NCI-H187 (cell line): ENCODE results near the gene LPAR2.

ENCODE experiments used
- DNase-seq, 2 experiments: peaks; one replicate each; lab custom pipeline; 2025; lab: John Stamatoyannopoulos, UW

LPAR2 gene

GRCh38 chr19:19653597-19654147, 25.7 kb upstream of the LPAR2 start:
- no peak for DNase-seq

GRCh38 chr19:19652482-19653295, 24.7 kb upstream of the LPAR2 start:
- no peak for DNase-seq

GRCh38 chr19:19651076-19651475, 23.1 kb upstream of the LPAR2 start:
- no peak for DNase-seq

- DNase-seq, result no peak
Measured at GRCh38 chr19:19650331-19650730, 22.3 kb upstream of the LPAR2 start.

GRCh38 chr19:19649580-19649995, 21.6 kb upstream of the LPAR2 start:
- DNase-seq, result no peak

- DNase-seq, result no peak
Measured at GRCh38 chr19:19649155-19649554, 21.1 kb upstream of the LPAR2 start.

GRCh38 chr19:19647037-19647835, 19.2 kb upstream of the LPAR2 start:
- DNase-seq, result no peak

- no peak for DNase-seq
Measured at GRCh38 chr19:19645233-19645870, 17.3 kb upstream of the LPAR2 start.

GRCh38 chr19:19644054-19644388, 16.0 kb upstream of the LPAR2 start:
- DNase-seq, result no peak

- DNase-seq, result peak in 1 of 2 experiments; percentile 11
Measured at GRCh38 chr19:19643158-19644053, 15.4 kb upstream of the LPAR2 start, which contains the start of gene GMIP. GMIP (minus strand) TSS chr19:19643657; CDS start chr19:19643529, 128 bp downstream.

- DNase-seq, result no peak
Measured at GRCh38 chr19:19642506-19643157, 14.6 kb upstream of the LPAR2 start.

- no peak for DNase-seq
Measured at GRCh38 chr19:19637523-19638251, 9.7 kb upstream of the LPAR2 start.

GRCh38 chr19:19637186-19637522, 9.1 kb upstream of the LPAR2 start:
- no peak for DNase-seq

- DNase-seq, result no peak
Measured at GRCh38 chr19:19636573-19637185, 8.7 kb upstream of the LPAR2 start.

GRCh38 chr19:19635313-19635702, 7.3 kb upstream of the LPAR2 start:
- no peak for DNase-seq

GRCh38 chr19:19634516-19635312, 6.7 kb upstream of the LPAR2 start:
- DNase-seq, result no peak

GRCh38 chr19:19633711-19634515, 5.9 kb upstream of the LPAR2 start:
- DNase-seq, result no peak

- DNase-seq, result no peak
Measured at GRCh38 chr19:19632661-19633060, 4.6 kb upstream of the LPAR2 start.
